ENCODE results near the gene TMEM163. TPM values are rescaled to one million over a fixed set of nuclear protein-coding genes. Genes with fewer than 3 reads are reported as not detected.
"Not testable (repeated sequence)": the region's sequence is repeated elsewhere in the genome, so short reads cannot be mapped to it uniquely, and the experiment has no call there.

TMEM163 gene
- total RNA-seq, 2 donors from 2014 or later = 16.2 to 27.5 TPM

DNA sequence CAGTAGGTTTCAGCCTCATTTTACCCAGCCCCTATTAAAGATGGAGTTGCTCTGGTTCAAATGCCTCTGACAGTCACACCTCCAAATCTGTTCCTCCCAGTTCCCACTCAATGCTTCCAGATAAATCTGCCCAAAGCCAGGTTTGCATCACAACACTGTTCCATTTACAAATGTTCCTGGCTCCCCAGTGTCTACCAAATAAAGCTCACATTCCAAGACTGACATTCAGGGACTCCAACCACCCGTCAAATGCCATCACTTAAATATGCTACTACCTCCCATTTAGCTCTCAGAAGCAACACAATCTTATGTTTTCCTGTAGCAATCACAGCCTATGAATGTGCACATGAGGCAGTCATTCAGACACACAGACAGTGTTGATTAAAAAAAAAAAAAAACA, 127.3 kb downstream of the TMEM163 start:
- Histone ChIP-seq H3K4me1 (peaks cover 19% of the 10 kb centered on the region), H3K36me3 (replicated peaks in 1 of 2; ENCODE audit: insufficient read depth in 1 of 2, low read depth in 2 of 2) (no peaks in the 10 kb centered on the region), H3K27me3 (no peaks in the 10 kb centered on the region), H3K9me3 (peaks cover 0 to 6% (median 0%) of the 10 kb centered on the region in 3 donors), H3K27ac (no peak overlapping the region), H3K4me3 (no peak overlapping the region)
- WGBS, 2 donors = 96 to 100% methylated on average over 1 of the region's 1 CpG
- no peak for DNase-seq
- intact Hi-C loops (cut with DNase I) = no loop called here
- no peak for TF ChIP-seq POLR2A (IDR thresholded peaks at IDR 0.05)
- TF ChIP-seq, protein P1, sequence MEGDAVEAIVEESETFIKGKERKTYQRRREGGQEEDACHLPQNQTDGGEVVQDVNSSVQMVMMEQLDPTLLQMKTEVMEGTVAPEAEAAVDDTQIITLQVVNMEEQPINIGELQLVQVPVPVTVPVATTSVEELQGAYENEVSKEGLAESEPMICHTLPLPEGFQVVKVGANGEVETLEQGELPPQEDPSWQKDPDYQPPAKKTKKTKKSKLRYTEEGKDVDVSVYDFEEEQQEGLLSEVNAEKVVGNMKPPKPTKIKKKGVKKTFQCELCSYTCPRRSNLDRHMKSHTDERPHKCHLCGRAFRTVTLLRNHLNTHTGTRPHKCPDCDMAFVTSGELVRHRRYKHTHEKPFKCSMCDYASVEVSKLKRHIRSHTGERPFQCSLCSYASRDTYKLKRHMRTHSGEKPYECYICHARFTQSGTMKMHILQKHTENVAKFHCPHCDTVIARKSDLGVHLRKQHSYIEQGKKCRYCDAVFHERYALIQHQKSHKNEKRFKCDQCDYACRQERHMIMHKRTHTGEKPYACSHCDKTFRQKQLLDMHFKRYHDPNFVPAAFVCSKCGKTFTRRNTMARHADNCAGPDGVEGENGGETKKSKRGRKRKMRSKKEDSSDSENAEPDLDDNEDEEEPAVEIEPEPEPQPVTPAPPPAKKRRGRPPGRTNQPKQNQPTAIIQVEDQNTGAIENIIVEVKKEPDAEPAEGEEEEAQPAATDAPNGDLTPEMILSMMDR (IDR thresholded peaks at IDR 0.05) = no peak
- ATAC-seq = no peak

DNA sequence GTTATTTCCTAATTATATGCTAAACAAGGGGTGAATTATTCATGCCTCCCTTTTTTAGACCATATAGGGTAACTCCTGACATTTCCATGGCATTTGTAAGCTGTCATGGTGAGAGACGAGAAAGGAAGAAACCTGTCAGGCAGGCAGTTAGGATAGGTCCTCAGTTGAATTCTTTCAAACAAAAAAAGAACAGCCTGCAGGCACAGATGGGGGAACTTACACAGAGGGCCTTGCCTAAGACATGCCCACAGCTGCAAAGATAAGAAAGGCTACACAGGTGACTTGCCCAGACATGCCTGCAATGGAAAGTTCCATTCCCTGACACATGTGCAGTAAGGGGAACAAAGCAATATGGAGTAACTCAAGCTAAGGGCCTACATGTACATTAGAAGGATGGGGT, 128.1 kb downstream of the TMEM163 start:
- intact Hi-C loops (cut with DNase I) = no loop called here
- Histone ChIP-seq H3K4me3 (no peak overlapping the region), H3K36me3 (replicated peaks in 1 of 2; ENCODE audit: insufficient read depth in 1 of 2, low read depth in 2 of 2) (no peaks in the 10 kb centered on the region), H3K4me1 (peaks cover 19% of the 10 kb centered on the region), H3K9me3 (peaks cover 0 to 6% (median 0%) of the 10 kb centered on the region in 3 donors), H3K27me3 (no peaks in the 10 kb centered on the region), H3K27ac (no peak overlapping the region)
- WGBS, 2 donors = 80 to 92% methylated on average over 1 of the region's 1 CpG
- ATAC-seq (no peak), DNase-seq (no peak)
- no peak for TF ChIP-seq POLR2A (IDR thresholded peaks at IDR 0.05)

DNA sequence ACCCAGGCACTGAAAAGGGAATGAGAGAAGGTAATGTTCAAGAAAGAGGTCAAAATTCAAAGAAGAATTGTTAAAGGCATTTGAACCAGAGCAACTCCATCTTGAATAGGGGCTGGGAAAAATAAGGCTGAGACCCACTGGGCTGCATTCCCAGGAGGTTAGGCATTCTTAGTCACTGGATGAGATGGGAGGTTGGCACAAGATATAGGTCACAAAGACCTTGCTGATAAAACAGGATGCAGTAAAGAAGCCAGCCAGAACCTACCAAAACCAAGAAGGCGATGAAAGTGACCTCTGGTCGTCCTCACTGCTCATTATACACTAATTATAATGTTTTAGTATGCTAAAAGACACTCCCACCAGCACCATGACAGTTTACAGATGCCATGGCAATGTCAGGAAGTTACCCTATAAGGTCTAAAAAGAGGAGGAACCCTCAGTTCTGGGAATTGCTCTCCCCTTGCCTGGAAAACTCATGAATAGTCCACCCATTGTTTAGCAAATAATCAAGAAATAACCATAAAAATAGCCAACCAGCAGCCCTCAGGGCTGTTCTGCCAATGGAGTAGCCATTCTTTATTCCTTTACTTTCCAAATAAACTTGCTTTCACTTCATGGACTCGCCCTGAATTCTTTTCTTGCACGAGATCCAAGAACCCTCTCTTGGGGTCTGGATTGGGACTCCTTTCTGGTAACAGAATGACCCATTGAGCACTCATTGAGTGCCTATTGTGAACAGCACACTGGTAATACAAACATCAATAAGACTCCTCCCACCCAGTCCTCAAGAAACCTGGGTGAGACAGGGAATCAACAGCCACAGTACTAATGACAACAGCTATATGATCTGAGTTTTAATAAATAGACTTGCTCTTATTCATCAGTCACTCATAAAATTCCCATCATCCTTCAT, 129.4 kb downstream of the TMEM163 start:
- intact Hi-C loops (cut with DNase I); H3K4me3 ChIP-seq; H3K36me3 ChIP-seq (replicated peaks in 1 of 2; ENCODE audit: insufficient read depth in 1 of 2, low read depth in 2 of 2); H3K27ac ChIP-seq; H3K27me3 ChIP-seq; DNase-seq; ATAC-seq; H3K9me3 ChIP-seq: not testable (repeated sequence)
- peaks cover 24% of the 10 kb centered on the region for H3K4me1 ChIP-seq
- 86 to 91% methylated on average over 4 of the region's 4 CpGs for WGBS, 2 donors

DNA sequence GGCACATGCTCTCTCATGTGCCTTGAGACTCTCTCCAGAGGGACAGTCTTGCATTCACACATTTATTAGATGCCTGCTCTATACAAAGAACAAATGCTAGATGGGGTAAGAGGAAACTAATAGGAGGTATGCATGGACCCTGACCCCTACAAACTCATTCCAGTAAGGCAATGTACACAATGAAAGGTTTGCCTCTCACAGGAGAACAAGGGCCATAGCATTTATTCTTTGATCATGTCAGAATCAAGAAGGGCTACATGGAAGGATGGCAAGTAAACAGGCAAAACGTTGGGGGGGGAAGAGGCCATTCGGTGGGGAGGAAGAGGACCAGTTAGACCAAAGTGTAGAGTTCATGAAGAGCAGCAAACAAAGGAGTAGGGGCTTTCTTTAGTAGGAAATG, 130.2 kb downstream of the TMEM163 start:
- Histone ChIP-seq H3K36me3 (replicated peaks in 1 of 2; ENCODE audit: insufficient read depth in 1 of 2, low read depth in 2 of 2) (no peaks in the 10 kb centered on the region), H3K27ac (no peak overlapping the region), H3K4me3 (no peak overlapping the region), H3K4me1 (peaks cover 25% of the 10 kb centered on the region), H3K27me3 (no peaks in the 10 kb centered on the region), H3K9me3 (peaks cover 0 to 6% (median 0%) of the 10 kb centered on the region in 3 donors)
- intact Hi-C loops (cut with DNase I) = no loop called here
- DNase-seq (no peak), ATAC-seq (no peak)
- 74 to 76% methylated on average over 2 of the region's 2 CpGs for WGBS, 2 donors
- TF ChIP-seq, protein P1 (IDR thresholded peaks at IDR 0.05) = no peak
- TF ChIP-seq POLR2A (IDR thresholded peaks at IDR 0.05) = no peak

DNA sequence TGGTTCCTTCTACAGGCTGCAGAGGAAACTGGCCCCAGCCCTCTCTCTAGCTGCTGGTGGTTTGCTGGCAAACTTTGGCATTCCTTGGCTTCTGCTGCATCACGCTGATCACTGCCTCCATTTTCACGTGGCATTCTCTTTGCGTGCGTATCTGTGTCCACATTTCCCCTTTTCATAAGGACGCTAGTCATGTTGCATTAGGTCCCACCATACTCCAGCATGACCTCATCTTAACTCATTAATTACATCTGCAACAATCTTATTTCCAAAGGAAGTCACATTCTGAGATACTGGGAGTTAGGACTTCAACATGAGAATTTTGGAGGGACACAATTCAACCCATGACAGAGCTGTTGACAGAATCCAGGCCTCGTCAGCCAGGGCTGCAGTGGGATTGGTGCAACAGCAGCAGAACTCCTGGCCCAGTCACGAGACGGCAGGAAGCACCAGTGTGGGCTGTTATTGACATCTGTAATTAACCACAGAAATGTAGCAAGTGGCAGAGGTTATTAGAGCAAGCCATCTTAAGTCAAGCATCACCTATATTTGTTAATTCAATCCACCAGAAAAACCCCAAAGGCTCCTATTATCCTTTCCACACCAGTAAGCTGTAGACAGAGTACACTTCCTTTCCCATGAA, 132.4 kb downstream of the TMEM163 start:
- ATAC-seq = no peak
- WGBS, 2 donors = 80 to 97% methylated on average over 6 to 8 of the region's 8 CpGs
- intact Hi-C loops (cut with DNase I) = no loop called here

More for the DNA sequence above, 132.4 kb downstream of the TMEM163 start:
- Histone ChIP-seq H3K4me3 (no peak overlapping the region), H3K27me3 (no peaks in the 10 kb centered on the region), H3K27ac (no peak overlapping the region), H3K4me1 (peaks cover 18% of the 10 kb centered on the region), H3K9me3 (peaks cover 0 to 6% (median 0%) of the 10 kb centered on the region in 3 donors), H3K36me3 (replicated peaks in 1 of 2; ENCODE audit: insufficient read depth in 1 of 2, low read depth in 2 of 2) (no peaks in the 10 kb centered on the region)
- no peak for TF ChIP-seq POLR2A (IDR thresholded peaks at IDR 0.05)
- TF ChIP-seq, protein P1 (IDR thresholded peaks at IDR 0.05) = no peak
- no peak for DNase-seq

All from body of pancreas (tissue), 4 donors.